Breast epithelium (tissue), 3 donors: ENCODE measurements around the gene KLHDC10.
"Not testable (repeated sequence)": the region's sequence is repeated elsewhere in the genome, so short reads cannot be mapped to it uniquely, and the experiment has no call there.

Experiments used
- POLR2A ChIP-seq: fragments of 450-650 bp; IDR thresholded peaks from one replicate; pipeline ENCODE4 v1.6.1; 2016; ENCODE audit warnings: antibody characterized with exemption, mild to moderate bottlenecking, moderate library complexity
- POLR2AphosphoS5 ChIP-seq, 3 donors: sonication (generic); formaldehyde crosslinking; IDR thresholded peaks; one replicate each; pipeline ENCODE4 v1.6.1; 2017; ENCODE audit warnings: antibody characterized with exemption in 3 of 3
- TF ChIP-seq, protein P1 (sequence below), 3 donors: fragments of 450-650 bp; IDR thresholded peaks; one replicate each; pipeline ENCODE4 v1.5.1; 2016 to 2017; ENCODE audit warnings: antibody characterized with exemption in 3 of 3, mild to moderate bottlenecking in 3 of 3, moderate library complexity in 3 of 3

DNA sequence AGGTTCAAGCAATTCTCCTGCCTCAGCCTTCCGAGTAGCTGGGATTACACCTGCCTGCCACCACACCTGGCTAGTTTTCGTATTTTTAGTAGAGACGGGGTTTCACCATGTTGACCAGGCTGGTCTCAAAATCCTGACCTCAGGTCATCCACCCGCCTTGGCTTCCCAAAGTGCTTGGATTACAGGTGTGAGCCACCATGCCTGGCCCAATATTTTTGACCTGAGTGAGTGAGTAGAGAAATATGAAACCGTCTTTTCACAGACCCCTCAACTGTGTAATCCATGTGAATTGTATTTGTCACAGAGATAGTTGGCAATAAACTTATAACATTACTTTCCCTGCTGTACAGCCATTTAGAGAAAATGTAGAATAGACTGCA, 43.1 kb downstream of the KLHDC10 start:
- TF ChIP-seq, protein P1, sequence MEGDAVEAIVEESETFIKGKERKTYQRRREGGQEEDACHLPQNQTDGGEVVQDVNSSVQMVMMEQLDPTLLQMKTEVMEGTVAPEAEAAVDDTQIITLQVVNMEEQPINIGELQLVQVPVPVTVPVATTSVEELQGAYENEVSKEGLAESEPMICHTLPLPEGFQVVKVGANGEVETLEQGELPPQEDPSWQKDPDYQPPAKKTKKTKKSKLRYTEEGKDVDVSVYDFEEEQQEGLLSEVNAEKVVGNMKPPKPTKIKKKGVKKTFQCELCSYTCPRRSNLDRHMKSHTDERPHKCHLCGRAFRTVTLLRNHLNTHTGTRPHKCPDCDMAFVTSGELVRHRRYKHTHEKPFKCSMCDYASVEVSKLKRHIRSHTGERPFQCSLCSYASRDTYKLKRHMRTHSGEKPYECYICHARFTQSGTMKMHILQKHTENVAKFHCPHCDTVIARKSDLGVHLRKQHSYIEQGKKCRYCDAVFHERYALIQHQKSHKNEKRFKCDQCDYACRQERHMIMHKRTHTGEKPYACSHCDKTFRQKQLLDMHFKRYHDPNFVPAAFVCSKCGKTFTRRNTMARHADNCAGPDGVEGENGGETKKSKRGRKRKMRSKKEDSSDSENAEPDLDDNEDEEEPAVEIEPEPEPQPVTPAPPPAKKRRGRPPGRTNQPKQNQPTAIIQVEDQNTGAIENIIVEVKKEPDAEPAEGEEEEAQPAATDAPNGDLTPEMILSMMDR (IDR thresholded peaks at IDR 0.05): not testable (repeated sequence)
- not testable (repeated sequence) for TF ChIP-seq POLR2AphosphoS5 (IDR thresholded peaks at IDR 0.05); POLR2A
